HCT116 (cell line): Measurements from ENCODE around the gene HOXA11. TPM values are rescaled to one million over a fixed set of nuclear protein-coding genes. Genes with fewer than 3 reads are reported as not detected.

Experiments
- ATAC-seq: fragments of 200-7000 bp; cut with Tn5 transposase; 2 replicates; pipeline ENCODE4 v1.9.1; 2020; ENCODE audit warnings: mild to moderate bottlenecking, moderate library complexity
- BruUV-seq: library from RNA; stranded (reverse); fragments of 400-500 nt; replicated peaks from 2 replicates; lab custom pipeline; 2021; lab: Mats Ljungman, UMichigan
- CTCF ChIA-PET: fragments of 300-600 bp; sonication (Branson Sonifier 250); formaldehyde crosslinking; loops from one replicate; lab custom pipeline; 2021; ENCODE audit warnings: antibody characterized with exemption; lab: Charles Lee
- POLR2A ChIA-PET: fragments of 300-600, 350-600 bp; sonication (Branson Sonifier 250); formaldehyde crosslinking; loops from one replicate; lab custom pipeline; 2021; ENCODE audit warnings: antibody characterized with exemption; lab: Charles Lee
- RAD21 ChIA-PET, 2 experiments: fragments of 300-600 bp; sonication (Branson Sonifier 250); formaldehyde crosslinking; loops; one replicate each; lab custom pipeline; 2023; ENCODE audit warnings: low total read pairs in 2 of 2; ENCODE audit not compliant: uncharacterized antibody in 2 of 2, unreplicated experiment in 2 of 2, low non-redundant PET in 1 of 2; lab: Charles Lee
- DNase-seq: peaks from one replicate; pipeline ENCODE4 v3.0.0-alpha.2; 2010; ENCODE audit warnings: low read depth, low spot score
- H2AFZ ChIP-seq: fragments of 200-600 bp; shearing (Covaris generic), sonication (generic); 2 replicates; pipeline ENCODE4 v1.6.1; 2017; ENCODE audit warnings: low read depth, mixed run types, mixed read lengths, antibody characterized with exemption, low read length; ENCODE audit not compliant: poor library complexity, severe bottlenecking
- H3K27ac ChIP-seq: 2 replicates; pipeline ENCODE4 v1.5.1; 2012; ENCODE audit warnings: low read depth, low read length
- H3K27me3 ChIP-seq: fragments of 200-600 bp; sonication (generic); 2 replicates; pipeline ENCODE4 v1.6.1; 2016; ENCODE audit warnings: mixed run types, low read length, mixed read lengths; ENCODE audit not compliant: insufficient read depth
- H3K36me3 ChIP-seq, 2 experiments: fragments of 200-500 bp in 1 of 2; fragments of 200-600 bp in 1 of 2; sonication (Bioruptor generic) in 1 of 2; sonication (generic) in 1 of 2; 2 replicates each; pipeline versions ENCODE4 v1.5.1 to v1.6.1; 2014 to 2016; ENCODE audit warnings: low read length in 2 of 2, inconsistent platforms in 1 of 2, mixed read lengths in 1 of 2, mixed run types in 1 of 2; ENCODE audit not compliant: insufficient read depth in 2 of 2, control insufficient read depth in 1 of 2
- H3K4me1 ChIP-seq, 2 experiments: fragments of 200-600 bp in 1 of 2; sonication (generic) in 1 of 2; 2 replicates each; pipeline versions ENCODE4 v1.5.1 to v1.6.1; 2012 to 2017; ENCODE audit warnings: low read length in 2 of 2, inconsistent platforms in 1 of 2, mild to moderate bottlenecking in 1 of 2, mixed read lengths in 1 of 2, mixed run types in 1 of 2, moderate library complexity in 1 of 2; ENCODE audit not compliant: insufficient read depth in 2 of 2, control insufficient read depth in 1 of 2
- H3K4me2 ChIP-seq: fragments of 200-600 bp; sonication (generic); 2 replicates; pipeline ENCODE4 v1.6.1; 2017; ENCODE audit warnings: mixed run types, low read length, mixed read lengths
- H3K4me3 ChIP-seq, 2 experiments: fragments of 200-600 bp in 1 of 2; sonication (generic) in 1 of 2; replicated peaks in 1 of 2; 2 replicates each; pipeline ENCODE4 v1.5.1; 2011 to 2016; ENCODE audit warnings: low read length in 2 of 2, control low read depth in 1 of 2, low read depth in 1 of 2, mild to moderate bottlenecking in 1 of 2, mixed read lengths in 1 of 2, mixed run types in 1 of 2
- H3K79me2 ChIP-seq: fragments of 200-600 bp; sonication (generic); 2 replicates; pipeline ENCODE4 v1.6.1; 2017; ENCODE audit warnings: mild to moderate bottlenecking, mixed run types, low read length, moderate library complexity, mixed read lengths; ENCODE audit not compliant: insufficient read depth
- H3K9ac ChIP-seq: fragments of 200-600 bp; sonication (generic); 2 replicates; pipeline ENCODE4 v1.6.1; 2016; ENCODE audit warnings: low read length, mixed read lengths
- H3K9me2 ChIP-seq: fragments of 200-600 bp; sonication (generic), shearing (Covaris generic); 2 replicates; pipeline ENCODE4 v1.6.1; 2017; ENCODE audit warnings: mixed run types, mild to moderate bottlenecking, moderate library complexity; ENCODE audit not compliant: insufficient read depth
- H3K9me3 ChIP-seq, 2 experiments: fragments of 200-500 bp in 1 of 2; fragments of 200-600 bp in 1 of 2; sonication (Bioruptor generic) in 1 of 2; sonication (generic) in 1 of 2; 2 replicates each; pipeline ENCODE4 v1.6.1; 2014 to 2017; ENCODE audit warnings: low read length in 2 of 2, mixed read lengths in 2 of 2, inconsistent platforms in 1 of 2, low read depth in 1 of 2, mild to moderate bottlenecking in 1 of 2, mixed run types in 1 of 2, moderate library complexity in 1 of 2; ENCODE audit not compliant: control insufficient read depth in 1 of 2, insufficient read depth in 1 of 2
- H4K20me1 ChIP-seq: fragments of 200-600 bp; sonication (generic), shearing (Covaris generic); 2 replicates; pipeline ENCODE4 v1.6.1; 2017; ENCODE audit warnings: mixed run types, mild to moderate bottlenecking, moderate library complexity; ENCODE audit not compliant: insufficient read depth
- CBX3 ChIP-seq: IDR thresholded peaks from 2 replicates; pipeline ENCODE4 v1.6.1; 2012; ENCODE audit warnings: low read depth
- EGR1 ChIP-seq: IDR thresholded peaks from 2 replicates; pipeline ENCODE4 v1.6.1; 2012; ENCODE audit warnings: low read depth
- ELF1 ChIP-seq: IDR thresholded peaks from 2 replicates; pipeline ENCODE4 v1.6.1; 2012; ENCODE audit warnings: low read depth, borderline replicate concordance
- EZH2 ChIP-seq: fragments of 200-600 bp; sonication (generic); IDR thresholded peaks from 2 replicates; pipeline ENCODE4 v1.6.1; 2017; ENCODE audit warnings: antibody characterized with exemption, mixed run types
- EZH2phosphoT487 ChIP-seq: fragments of 200-600 bp; IDR thresholded peaks from 2 replicates; pipeline ENCODE4 v1.6.1; 2018; ENCODE audit warnings: antibody characterized with exemption, borderline replicate concordance
- FOSL1 ChIP-seq: IDR thresholded peaks from 2 replicates; pipeline ENCODE4 v1.6.1; 2012; ENCODE audit warnings: low read depth
- JUND ChIP-seq: IDR thresholded peaks from 2 replicates; pipeline ENCODE4 v1.6.1; 2012
- POLR2A ChIP-seq: IDR thresholded peaks from 2 replicates; pipeline ENCODE4 v1.7.0; 2011; ENCODE audit warnings: borderline replicate concordance; ENCODE audit not compliant: insufficient read depth, insufficient read length; ENCODE audit errors: extremely low read depth
- POLR2AphosphoS5 ChIP-seq: IDR thresholded peaks from 2 replicates; pipeline ENCODE4 v1.6.1; 2011; ENCODE audit warnings: mild to moderate bottlenecking, low read depth, low read length, moderate library complexity
- RAD21 ChIP-seq: IDR thresholded peaks from 2 replicates; pipeline ENCODE4 v1.6.1; 2012; ENCODE audit warnings: low read depth, mild to moderate bottlenecking
- SIN3A ChIP-seq: IDR thresholded peaks from 2 replicates; pipeline ENCODE4 v1.6.1; 2012; ENCODE audit warnings: low read depth
- SRF ChIP-seq: IDR thresholded peaks from 2 replicates; pipeline ENCODE4 v1.6.1; 2012; ENCODE audit warnings: low read depth
- TCF7L2 ChIP-seq: IDR thresholded peaks from 2 replicates; pipeline ENCODE4 v1.7.0; 2011; ENCODE audit warnings: borderline replicate concordance, inconsistent platforms; ENCODE audit not compliant: insufficient read depth, insufficient read length; ENCODE audit errors: extremely low read depth
- ZFX ChIP-seq: fragments of 450-650 bp; IDR thresholded peaks from 2 replicates; pipeline ENCODE4 v1.6.1; 2017
- ZNF274 ChIP-seq: fragments of 200-500 bp; sonication (Bioruptor generic); IDR thresholded peaks from 2 replicates; pipeline ENCODE4 v1.6.1; 2014; ENCODE audit warnings: mild to moderate bottlenecking, low read depth, low read length, inconsistent platforms
- intact Hi-C: fragments of 100-400 bp; cut with micrococcal nuclease; formaldehyde crosslinking; loops from 2 replicates; pipeline ENCODE4 v1.10.0; 2022
- total RNA-seq: library from RNA; stranded (reverse); gene quantifications from one replicate; pipeline ENCODE4 v1.2.1, GENCODE V29; 2021; ENCODE audit not compliant: unreplicated experiment
- TF ChIP-seq, protein P1 (sequence below): IDR thresholded peaks from 2 replicates; pipeline ENCODE4 v1.6.1; 2012; ENCODE audit warnings: low read depth
- TF ChIP-seq, protein P2 (sequence below): IDR thresholded peaks from 2 replicates; pipeline ENCODE4 v1.6.1; 2012
- TF ChIP-seq, protein P3 (sequence below), 3 experiments: fragments of 200-600 bp in 1 of 3; sonication (generic) in 1 of 3; IDR thresholded peaks in 2 of 3; conservative IDR thresholded peaks in 1 of 3; 2 replicates each; pipeline ENCODE4 v1.5.1; 2012 to 2017; ENCODE audit warnings: low read depth in 2 of 3, low read length in 2 of 3, antibody characterized with exemption in 1 of 3, borderline replicate concordance in 1 of 3, control low read depth in 1 of 3, mild to moderate bottlenecking in 1 of 3, mixed read lengths in 1 of 3, mixed run types in 1 of 3, moderate library complexity in 1 of 3; ENCODE audit not compliant: insufficient read depth in 1 of 3
- TF ChIP-seq, protein P4 (sequence below): IDR thresholded peaks from 2 replicates; pipeline ENCODE4 v1.6.1; 2011; ENCODE audit warnings: mild to moderate bottlenecking, low read length, moderate library complexity; ENCODE audit not compliant: insufficient replicate concordance; ENCODE audit errors: extremely low read depth
- TF ChIP-seq, protein P5 (sequence below): IDR thresholded peaks from 2 replicates; pipeline ENCODE4 v1.6.1; 2012

HOXA11 gene
- total RNA-seq, 1 experiment from 2014 or later, result 6.8 TPM

DNA sequence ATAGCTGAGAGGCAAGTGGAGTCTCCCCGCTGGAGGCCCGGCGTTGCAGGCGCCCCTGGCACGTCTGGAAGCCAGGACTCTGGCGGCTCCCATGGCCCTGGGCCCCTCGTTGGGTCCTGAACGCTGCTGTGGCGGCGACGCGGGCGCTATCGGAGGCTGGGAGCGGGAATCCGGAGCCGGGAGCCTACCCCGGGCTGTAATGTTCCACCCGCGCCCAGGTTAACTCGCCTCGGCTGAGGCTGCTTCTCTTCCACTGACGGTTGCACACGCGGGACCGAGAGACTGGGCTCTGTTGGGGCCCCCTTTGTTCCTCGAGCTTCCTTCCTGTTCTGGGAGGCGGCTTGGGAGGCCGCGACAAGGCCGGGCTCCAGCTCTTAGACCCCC is 40.3 kb downstream of the HOXA11 start:
- CTCF ChIA-PET, result no interaction called here
- RAD21 ChIA-PET, result no interaction called here
- H3K4me1 ChIP-seq, result peaks cover 12 to 25% of the 10 kb centered on the region in 2 experiments
- no peak overlapping the region for H3K4me2 ChIP-seq
- H3K79me2 ChIP-seq, result peaks cover 26% of the 10 kb centered on the region
- ATAC-seq (no peak), DNase-seq (no peak)
- peaks cover 8 to 12% of the 10 kb centered on the region in 2 experiments; a peak in 3 of 4 replicates for H3K36me3 ChIP-seq
- POLR2A ChIA-PET, result no interaction called here
- H4K20me1 ChIP-seq, result no peaks in the 10 kb centered on the region
- H3K27ac ChIP-seq, result no peak overlapping the region
- no TSS peak for BruUV-seq
- no peak for TF ChIP-seq JUND
- TF ChIP-seq, protein P1, sequence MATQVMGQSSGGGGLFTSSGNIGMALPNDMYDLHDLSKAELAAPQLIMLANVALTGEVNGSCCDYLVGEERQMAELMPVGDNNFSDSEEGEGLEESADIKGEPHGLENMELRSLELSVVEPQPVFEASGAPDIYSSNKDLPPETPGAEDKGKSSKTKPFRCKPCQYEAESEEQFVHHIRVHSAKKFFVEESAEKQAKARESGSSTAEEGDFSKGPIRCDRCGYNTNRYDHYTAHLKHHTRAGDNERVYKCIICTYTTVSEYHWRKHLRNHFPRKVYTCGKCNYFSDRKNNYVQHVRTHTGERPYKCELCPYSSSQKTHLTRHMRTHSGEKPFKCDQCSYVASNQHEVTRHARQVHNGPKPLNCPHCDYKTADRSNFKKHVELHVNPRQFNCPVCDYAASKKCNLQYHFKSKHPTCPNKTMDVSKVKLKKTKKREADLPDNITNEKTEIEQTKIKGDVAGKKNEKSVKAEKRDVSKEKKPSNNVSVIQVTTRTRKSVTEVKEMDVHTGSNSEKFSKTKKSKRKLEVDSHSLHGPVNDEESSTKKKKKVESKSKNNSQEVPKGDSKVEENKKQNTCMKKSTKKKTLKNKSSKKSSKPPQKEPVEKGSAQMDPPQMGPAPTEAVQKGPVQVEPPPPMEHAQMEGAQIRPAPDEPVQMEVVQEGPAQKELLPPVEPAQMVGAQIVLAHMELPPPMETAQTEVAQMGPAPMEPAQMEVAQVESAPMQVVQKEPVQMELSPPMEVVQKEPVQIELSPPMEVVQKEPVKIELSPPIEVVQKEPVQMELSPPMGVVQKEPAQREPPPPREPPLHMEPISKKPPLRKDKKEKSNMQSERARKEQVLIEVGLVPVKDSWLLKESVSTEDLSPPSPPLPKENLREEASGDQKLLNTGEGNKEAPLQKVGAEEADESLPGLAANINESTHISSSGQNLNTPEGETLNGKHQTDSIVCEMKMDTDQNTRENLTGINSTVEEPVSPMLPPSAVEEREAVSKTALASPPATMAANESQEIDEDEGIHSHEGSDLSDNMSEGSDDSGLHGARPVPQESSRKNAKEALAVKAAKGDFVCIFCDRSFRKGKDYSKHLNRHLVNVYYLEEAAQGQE, result no peak
- TF ChIP-seq ELF1, result no peak
- no peak for TF ChIP-seq POLR2A
- no peak for TF ChIP-seq TCF7L2
- TF ChIP-seq EGR1, result no peak
- no peak for TF ChIP-seq RAD21
- no peak for TF ChIP-seq ZNF274
- TF ChIP-seq EZH2, result no peak
- TF ChIP-seq POLR2AphosphoS5, result no peak
- TF ChIP-seq, protein P2, sequence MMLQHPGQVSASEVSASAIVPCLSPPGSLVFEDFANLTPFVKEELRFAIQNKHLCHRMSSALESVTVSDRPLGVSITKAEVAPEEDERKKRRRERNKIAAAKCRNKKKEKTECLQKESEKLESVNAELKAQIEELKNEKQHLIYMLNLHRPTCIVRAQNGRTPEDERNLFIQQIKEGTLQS, result no peak
- TF ChIP-seq ZFX, result no peak
- TF ChIP-seq, protein P3, sequence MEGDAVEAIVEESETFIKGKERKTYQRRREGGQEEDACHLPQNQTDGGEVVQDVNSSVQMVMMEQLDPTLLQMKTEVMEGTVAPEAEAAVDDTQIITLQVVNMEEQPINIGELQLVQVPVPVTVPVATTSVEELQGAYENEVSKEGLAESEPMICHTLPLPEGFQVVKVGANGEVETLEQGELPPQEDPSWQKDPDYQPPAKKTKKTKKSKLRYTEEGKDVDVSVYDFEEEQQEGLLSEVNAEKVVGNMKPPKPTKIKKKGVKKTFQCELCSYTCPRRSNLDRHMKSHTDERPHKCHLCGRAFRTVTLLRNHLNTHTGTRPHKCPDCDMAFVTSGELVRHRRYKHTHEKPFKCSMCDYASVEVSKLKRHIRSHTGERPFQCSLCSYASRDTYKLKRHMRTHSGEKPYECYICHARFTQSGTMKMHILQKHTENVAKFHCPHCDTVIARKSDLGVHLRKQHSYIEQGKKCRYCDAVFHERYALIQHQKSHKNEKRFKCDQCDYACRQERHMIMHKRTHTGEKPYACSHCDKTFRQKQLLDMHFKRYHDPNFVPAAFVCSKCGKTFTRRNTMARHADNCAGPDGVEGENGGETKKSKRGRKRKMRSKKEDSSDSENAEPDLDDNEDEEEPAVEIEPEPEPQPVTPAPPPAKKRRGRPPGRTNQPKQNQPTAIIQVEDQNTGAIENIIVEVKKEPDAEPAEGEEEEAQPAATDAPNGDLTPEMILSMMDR (IDR thresholded peaks at IDR 0.05 in 2 of 3, conservative IDR thresholded peaks at IDR 0.05 in 1 of 3; ENCODE audit: borderline replicate concordance in 1 of 3, insufficient read depth in 1 of 3, low read depth in 2 of 3, low read length in 2 of 3), result no peak
- no peak for TF ChIP-seq EZH2phosphoT487
- TF ChIP-seq FOSL1, result no peak
- TF ChIP-seq, protein P4, sequence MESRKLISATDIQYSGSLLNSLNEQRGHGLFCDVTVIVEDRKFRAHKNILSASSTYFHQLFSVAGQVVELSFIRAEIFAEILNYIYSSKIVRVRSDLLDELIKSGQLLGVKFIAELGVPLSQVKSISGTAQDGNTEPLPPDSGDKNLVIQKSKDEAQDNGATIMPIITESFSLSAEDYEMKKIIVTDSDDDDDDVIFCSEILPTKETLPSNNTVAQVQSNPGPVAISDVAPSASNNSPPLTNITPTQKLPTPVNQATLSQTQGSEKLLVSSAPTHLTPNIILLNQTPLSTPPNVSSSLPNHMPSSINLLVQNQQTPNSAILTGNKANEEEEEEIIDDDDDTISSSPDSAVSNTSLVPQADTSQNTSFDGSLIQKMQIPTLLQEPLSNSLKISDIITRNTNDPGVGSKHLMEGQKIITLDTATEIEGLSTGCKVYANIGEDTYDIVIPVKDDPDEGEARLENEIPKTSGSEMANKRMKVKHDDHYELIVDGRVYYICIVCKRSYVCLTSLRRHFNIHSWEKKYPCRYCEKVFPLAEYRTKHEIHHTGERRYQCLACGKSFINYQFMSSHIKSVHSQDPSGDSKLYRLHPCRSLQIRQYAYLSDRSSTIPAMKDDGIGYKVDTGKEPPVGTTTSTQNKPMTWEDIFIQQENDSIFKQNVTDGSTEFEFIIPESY, result no peak
- no peak for TF ChIP-seq CBX3
- TF ChIP-seq, protein P5, sequence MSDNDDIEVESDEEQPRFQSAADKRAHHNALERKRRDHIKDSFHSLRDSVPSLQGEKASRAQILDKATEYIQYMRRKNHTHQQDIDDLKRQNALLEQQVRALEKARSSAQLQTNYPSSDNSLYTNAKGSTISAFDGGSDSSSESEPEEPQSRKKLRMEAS, result no peak
- TF ChIP-seq SIN3A, result no peak
- no peak for TF ChIP-seq SRF
- H3K9me3 ChIP-seq, result no peaks in the 10 kb centered on the region
- no peaks in the 10 kb centered on the region for H3K9me2 ChIP-seq
- no peak overlapping the region for H3K4me3 ChIP-seq
- no peak overlapping the region for H3K9ac ChIP-seq
- H3K27me3 ChIP-seq, result no peaks in the 10 kb centered on the region
- H2AFZ ChIP-seq, result no peak overlapping the region
- intact Hi-C loops, result no loop called here
